Measurements from ENCODE around the gene RAB11FIP4.

Gene RAB11FIP4

DNA sequence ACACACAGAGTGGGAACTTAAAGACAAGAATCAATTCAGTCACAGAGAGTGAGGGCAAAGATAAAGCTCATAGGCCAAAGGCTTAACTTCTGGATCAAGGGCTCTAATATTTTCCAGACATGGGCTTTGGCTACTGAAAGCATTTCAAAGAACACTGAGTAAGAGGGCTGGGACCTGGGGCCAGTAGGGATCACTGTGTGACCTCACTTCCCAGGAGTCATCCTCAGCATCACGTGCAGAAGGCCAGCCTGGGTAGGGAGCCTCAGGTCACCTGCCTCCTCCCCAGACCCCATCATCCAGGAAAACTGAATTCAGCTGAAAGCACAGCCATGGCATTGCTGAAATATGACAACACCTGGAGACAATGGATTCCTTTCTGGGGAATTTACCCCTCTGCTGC is 163.5 kb downstream of the RAB11FIP4 start:
- DNase-seq, result no peak

GRCh38 chr17:31556969-31557645 is 165.6 kb downstream of the RAB11FIP4 start:
- no peak for DNase-seq

DNA sequence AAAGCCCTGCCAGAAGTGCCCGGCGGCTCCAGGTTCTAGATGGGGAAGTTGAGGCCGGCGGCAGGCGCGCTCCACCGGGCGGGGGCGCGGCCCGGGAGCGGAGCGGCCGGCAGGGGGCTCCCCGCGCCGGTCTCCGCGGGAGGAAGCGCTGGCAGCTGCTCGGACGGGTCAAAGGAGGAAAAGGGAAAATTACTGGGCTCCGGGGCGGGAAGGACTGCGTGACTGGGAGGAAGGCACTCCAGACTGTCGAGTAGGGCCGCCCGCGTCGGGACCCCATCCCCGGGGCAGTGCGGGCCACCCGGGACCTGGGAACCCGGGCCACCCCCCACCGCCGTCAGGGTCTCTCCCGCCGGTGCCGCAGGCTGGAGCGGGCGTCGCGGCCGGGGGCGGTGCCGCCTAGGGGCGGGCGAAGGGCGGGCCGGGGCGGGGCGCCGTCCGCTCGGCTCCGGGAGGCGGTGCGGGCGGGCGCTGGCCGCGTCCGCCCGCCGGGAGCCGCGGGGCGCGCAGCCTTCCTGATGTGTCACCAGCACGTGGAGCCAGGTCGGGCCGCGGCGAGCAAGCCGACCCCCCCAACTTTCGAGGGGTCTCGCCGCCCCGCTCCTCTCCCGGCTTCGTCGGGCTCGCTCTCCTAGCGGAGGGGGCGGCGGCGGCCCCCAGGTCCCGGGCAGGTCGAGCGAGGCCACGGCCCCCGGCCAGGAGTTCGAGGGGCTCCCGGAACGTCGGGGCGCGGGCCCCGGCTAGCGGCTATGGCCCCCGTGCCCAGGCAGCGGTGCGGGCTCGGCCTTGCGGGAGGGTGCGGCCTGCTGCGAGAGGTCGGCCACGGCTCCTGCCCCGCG is 167.5 kb downstream of the RAB11FIP4 start:
- DNase-seq, result peak; percentile 61

DNA sequence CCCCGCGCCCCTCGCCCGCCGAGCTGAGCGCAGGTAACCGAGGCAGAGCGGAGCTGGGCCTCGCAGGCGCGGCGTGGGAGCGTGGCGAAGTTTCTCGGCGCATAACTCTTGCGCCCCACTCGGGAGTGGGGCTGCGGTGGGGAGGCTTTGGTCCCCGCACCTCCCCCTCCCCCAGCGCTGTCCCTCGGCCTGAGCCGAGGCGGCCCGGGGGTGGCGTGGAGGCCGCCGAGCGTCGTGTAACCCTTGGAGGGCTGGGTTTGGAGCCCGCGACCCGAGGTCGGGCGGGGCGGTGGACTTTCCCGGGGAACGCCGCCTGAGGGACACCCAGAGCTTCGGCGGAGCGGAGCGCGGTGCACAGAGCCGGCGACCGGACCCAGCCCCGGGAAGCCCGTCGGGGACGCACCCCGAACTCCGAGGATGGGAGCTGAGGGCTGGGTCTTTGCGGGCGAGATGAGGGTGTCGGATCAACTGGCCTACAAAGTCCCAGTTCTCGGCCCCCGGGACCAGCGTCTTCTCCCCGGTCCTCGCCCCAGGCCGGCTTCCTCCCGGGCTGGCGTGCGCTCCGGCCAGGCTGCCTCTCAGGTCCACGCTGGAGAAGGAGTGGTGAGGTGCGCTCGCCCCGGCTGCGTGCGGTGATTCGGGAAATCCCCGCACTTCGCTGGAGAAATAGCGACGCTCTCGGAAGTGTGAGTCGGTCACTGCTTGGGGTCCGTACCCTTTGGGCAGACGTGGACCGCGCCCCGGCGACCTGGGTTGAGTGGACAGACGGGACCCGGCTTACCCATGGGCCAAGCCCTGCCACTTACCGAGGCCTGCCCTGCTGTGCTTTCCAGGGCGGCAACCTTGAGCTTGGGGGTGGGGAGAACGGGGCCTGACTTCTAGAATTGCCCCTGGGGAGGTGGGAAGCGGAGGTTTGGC is 168.4 kb downstream of the RAB11FIP4 start:
- DNase-seq, result no peak

- DNase-seq, result no peak
Observed at GRCh38 chr17:31560616-31561235, 169.3 kb downstream of the RAB11FIP4 start.

DNA sequence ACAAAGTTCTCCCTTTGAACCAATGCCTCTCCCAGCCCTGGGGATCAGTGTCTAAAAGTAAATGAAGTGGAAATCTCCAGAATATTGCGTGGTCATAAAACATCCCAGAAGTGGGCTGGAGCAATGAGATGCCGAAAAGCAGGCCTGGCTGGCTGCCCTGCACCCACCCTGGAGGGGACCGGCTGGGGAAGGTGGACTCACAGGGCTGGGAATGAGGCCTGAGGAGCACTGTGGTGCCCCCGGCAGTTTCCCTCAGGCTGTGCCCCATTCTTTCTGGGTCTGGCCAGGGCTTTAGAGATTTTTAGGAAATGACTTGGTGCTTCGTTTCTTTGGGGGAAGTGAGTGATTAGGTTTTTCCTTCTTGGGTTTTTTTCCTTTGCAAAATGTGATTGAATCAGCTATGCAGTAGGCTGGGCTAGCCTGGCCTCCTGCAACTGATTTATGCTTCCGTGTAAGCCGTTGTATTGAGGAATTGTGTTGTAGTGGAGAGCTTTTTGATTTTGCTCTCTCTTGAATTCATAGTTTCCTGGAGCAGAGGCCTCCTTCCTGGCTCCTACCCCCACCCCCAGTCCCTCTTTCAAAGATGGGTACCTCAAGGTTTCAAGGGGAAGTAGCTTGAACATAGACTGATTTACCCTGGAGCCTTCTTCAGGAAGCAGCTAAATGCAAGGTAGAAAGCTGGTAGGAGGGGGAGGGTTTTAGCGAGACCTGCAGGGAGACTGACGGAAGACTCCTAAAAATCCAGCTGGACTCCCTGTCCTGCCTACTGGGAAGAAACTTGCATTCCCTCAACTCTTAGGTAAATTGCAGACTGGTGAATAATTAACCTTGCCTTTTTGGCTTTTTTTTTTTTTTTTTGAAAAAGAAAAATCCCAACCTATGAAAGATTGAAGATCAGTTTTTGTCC is 170.2 kb downstream of the RAB11FIP4 start:
- DNase-seq, result no peak

- DNase-seq, result no peak
Observed at GRCh38 chr17:31562376-31562840, 170.9 kb downstream of the RAB11FIP4 start.

GRCh38 chr17:31564291-31564690 is 172.8 kb downstream of the RAB11FIP4 start:
- no peak for DNase-seq

- DNase-seq, result no peak
Observed at GRCh38 chr17:31564883-31565301, 173.4 kb downstream of the RAB11FIP4 start.

- no peak for DNase-seq
Observed at GRCh38 chr17:31565652-31566051, 174.2 kb downstream of the RAB11FIP4 start.

GRCh38 chr17:31566247-31566991 is 174.9 kb downstream of the RAB11FIP4 start:
- no peak for DNase-seq

GRCh38 chr17:31566992-31567373 is 175.5 kb downstream of the RAB11FIP4 start:
- no peak for DNase-seq

DNA sequence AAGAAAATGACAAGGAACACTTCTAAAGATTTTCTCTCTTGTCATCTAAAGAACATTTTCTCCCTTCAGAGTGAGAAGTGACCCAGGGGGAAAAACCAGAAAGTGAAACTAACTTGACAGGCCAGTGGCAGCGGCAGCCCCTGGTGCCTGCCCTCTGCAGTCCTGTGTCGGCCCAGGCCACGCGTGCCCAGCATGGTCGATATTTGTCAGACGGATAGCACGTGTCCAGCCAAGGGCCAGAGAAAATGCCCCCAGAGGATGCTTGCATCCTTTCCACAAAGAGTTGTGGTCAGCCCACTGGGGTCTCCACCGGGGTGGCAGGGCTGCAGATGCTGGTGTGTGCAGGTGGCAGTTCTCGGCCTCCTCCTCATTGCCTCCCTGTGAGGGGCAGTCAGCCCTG is 176.6 kb downstream of the RAB11FIP4 start:
- no peak for DNase-seq

DNA sequence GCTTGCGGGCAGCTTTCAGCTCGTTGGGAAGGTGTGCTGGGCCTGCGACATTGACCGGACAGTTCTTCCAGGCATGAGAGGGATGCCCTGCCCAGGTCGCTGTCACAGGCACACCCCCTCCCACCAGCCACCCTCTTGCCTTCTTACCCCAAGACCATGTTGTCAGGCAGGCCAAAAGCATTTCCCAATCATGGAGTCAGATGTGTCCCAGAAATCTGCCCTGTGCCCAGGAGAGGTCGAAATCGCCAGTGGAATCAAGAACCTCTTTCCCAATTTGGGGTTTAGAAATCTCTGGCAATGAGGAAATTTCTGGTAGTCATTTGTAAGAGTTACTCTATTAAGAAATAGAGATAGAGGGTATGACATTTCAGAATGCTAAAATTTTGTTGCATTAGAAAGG is 177.1 kb downstream of the RAB11FIP4 start:
- DNase-seq, result no peak

DNA sequence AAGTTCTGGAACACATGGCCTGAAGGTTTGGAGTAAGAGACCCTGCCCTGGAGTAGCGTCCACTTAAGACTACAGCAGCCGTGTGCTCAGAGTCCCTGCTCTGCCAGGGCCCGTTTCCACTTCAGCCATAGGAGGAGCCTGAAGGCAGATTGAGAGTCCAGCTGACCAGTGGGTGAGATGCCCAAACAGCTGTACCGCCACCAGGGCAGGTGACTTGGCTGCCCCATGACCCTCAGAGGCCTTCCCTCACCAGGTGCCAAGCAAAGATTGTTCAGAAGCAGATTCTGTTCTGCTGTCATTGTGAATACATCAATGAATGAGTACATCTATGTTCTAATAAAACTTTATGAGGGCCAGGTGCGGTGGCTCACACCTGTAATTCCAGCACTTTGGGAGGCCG is 178.8 kb downstream of the RAB11FIP4 start:
- DNase-seq, result no peak

- DNase-seq, result no peak
Observed at GRCh38 chr17:31570951-31571892, 179.7 kb downstream of the RAB11FIP4 start.

- DNase-seq, result no peak
Observed at GRCh38 chr17:31572341-31572740, 180.9 kb downstream of the RAB11FIP4 start.

DNA sequence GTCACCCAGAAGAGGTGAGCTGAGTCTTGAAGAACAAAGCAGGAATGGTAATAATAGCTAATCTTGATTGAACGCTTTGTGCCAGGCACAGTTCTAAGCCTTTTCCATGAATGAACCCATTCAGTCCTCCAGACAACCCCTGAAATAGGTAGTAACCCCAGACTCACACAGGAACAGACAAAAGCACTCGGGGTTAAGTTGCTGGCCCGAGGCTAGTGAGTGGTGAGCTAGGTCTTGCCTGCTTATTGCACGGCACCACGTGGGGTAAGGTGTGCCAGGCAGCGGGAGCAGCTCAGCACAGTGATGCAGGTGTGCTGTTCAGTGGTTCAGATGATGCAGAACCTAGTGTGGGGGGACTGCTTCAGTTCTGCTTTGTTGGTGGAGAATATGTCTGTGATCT is 181.6 kb downstream of the RAB11FIP4 start:
- no peak for DNase-seq

GRCh38 chr17:31573861-31574260 is 182.4 kb downstream of the RAB11FIP4 start:
- DNase-seq, result no peak

GRCh38 chr17:31574458-31574857 is 183.0 kb downstream of the RAB11FIP4 start:
- no peak for DNase-seq
